K562 (cell line): Measurements from ENCODE around the gene COQ5. TPM values are rescaled to one million over a fixed set of nuclear protein-coding genes. Genes with fewer than 3 reads are reported as not detected.

Experiments used
- ATAC-seq: fragments of 200-7000 bp; cut with Tn5 transposase; 3 replicates; pipeline ENCODE4 v1.9.1; 2020; ENCODE audit warnings: moderate library complexity
- BruUV-seq: library from RNA; stranded (reverse); fragments of 400-500 nt; replicated peaks from 2 replicates; lab custom pipeline; 2021; lab: Mats Ljungman, UMichigan
- CTCF ChIA-PET: fragments of 300-600 bp; formaldehyde crosslinking; extraction: SDS; loops from one replicate; lab custom pipeline; 2021; ENCODE audit warnings: low intra/inter-chr PET ratio; lab: Yijun Ruan, JAX
- POLR2A ChIA-PET: fragments of 300-600, 350-650 bp; sonication (Branson Sonifier 250); formaldehyde crosslinking; extraction: SDS; loops from one replicate; lab custom pipeline; 2021; ENCODE audit warnings: antibody characterized with exemption, inconsistent platforms; lab: Yijun Ruan, JAX
- DNase-seq, 4 experiments: peaks; one replicate each; pipeline versions ENCODE4 v3.0.0 to v3.0.0-alpha.2; 2011 to 2018; ENCODE audit warnings: low spot score in 3 of 4, mixed read lengths in 3 of 4; ENCODE audit errors: extremely low read depth in 1 of 4
- FAIRE-seq: peaks from 2 replicates; lab custom pipeline; 2011; peaks lifted over from hg19 to GRCh38; lab: Jason Lieb, UNC
- H2AFZ ChIP-seq: 2 replicates; pipeline ENCODE4 v1.6.0; 2011; ENCODE audit warnings: low read depth, low read length, control low read depth, inconsistent platforms
- H3K27ac ChIP-seq: fragments of 200-600 bp; 3 replicates; pipeline ENCODE4 v1.8.0; 2011; ENCODE audit warnings: low read depth, mild to moderate bottlenecking, control low read depth, inconsistent platforms, low read length, moderate library complexity, mixed read lengths; ENCODE audit errors: extremely low read depth
- H3K27me3 ChIP-seq, 2 experiments: fragments of 300-600 bp in 1 of 2; 2 replicates in 1 of 2; 3 replicates in 1 of 2; pipeline versions ENCODE4 v1.6.0 to v1.8.0; 2011; ENCODE audit warnings: inconsistent platforms in 2 of 2, low read length in 2 of 2, mild to moderate bottlenecking in 1 of 2, mixed read lengths in 1 of 2, moderate library complexity in 1 of 2; ENCODE audit not compliant: control insufficient read depth in 2 of 2, insufficient read depth in 2 of 2
- H3K36me3 ChIP-seq: fragments of 300-600 bp; 3 replicates; pipeline ENCODE4 v1.8.0; 2011; ENCODE audit warnings: mild to moderate bottlenecking, low read length, inconsistent platforms; ENCODE audit not compliant: control insufficient read depth, insufficient read depth
- H3K4me1 ChIP-seq, 2 experiments: fragments of 200-600 bp in 1 of 2; replicated peaks in 1 of 2; 2 replicates in 1 of 2; 3 replicates in 1 of 2; pipeline versions ENCODE4 v1.5.1 to v1.8.0; 2011; ENCODE audit warnings: inconsistent platforms in 2 of 2, low read length in 2 of 2, mild to moderate bottlenecking in 1 of 2, mixed read lengths in 1 of 2, moderate library complexity in 1 of 2; ENCODE audit not compliant: control insufficient read depth in 2 of 2, insufficient read depth in 2 of 2
- H3K4me2 ChIP-seq: 2 replicates; pipeline ENCODE4 v1.6.1; 2011; ENCODE audit warnings: low read length, control low read depth, inconsistent platforms, mixed read lengths; ENCODE audit not compliant: insufficient read depth
- H3K4me3 ChIP-seq: fragments of 200-600 bp; sonication (generic), shearing (Covaris generic); 2 replicates; pipeline ENCODE4 v1.5.1; 2016; ENCODE audit warnings: control low read depth, inconsistent platforms
- H3K79me2 ChIP-seq: fragments of 200-600 bp; 3 replicates; pipeline ENCODE4 v1.8.0; 2011; ENCODE audit warnings: low read length, inconsistent platforms; ENCODE audit not compliant: control insufficient read depth, insufficient read depth
- H3K9ac ChIP-seq, 2 experiments: 2 replicates each; pipeline versions ENCODE4 v1.6.0 to v1.6.1; 2011; ENCODE audit warnings: low read depth in 2 of 2, low read length in 2 of 2, control low read depth in 1 of 2, inconsistent platforms in 1 of 2, mild to moderate bottlenecking in 1 of 2, mixed read lengths in 1 of 2; ENCODE audit not compliant: insufficient read depth in 1 of 2
- H3K9me1 ChIP-seq: one replicate; pipeline ENCODE4 v1.6.0; 2011; ENCODE audit warnings: inconsistent platforms, mild to moderate bottlenecking, low read length, moderate library complexity; ENCODE audit not compliant: control insufficient read depth, insufficient read depth
- H3K9me3 ChIP-seq: replicated peaks from 2 replicates; pipeline ENCODE4 v1.5.1; 2011; ENCODE audit warnings: low read depth, low read length, inconsistent platforms; ENCODE audit not compliant: control insufficient read depth, insufficient read depth
- H4K20me1 ChIP-seq: replicated peaks from 2 replicates; pipeline ENCODE4 v1.6.1; 2011; ENCODE audit warnings: low read length, inconsistent platforms, mixed read lengths; ENCODE audit not compliant: control insufficient read depth, insufficient read depth
- CTCFL ChIP-seq: IDR thresholded peaks from 2 replicates; pipeline ENCODE4 v1.6.1; 2011; ENCODE audit warnings: borderline replicate concordance, low read depth, mild to moderate bottlenecking, moderate library complexity, low read length; ENCODE audit not compliant: insufficient read depth, poor library complexity, severe bottlenecking
- KLF10 ChIP-seq: fragments of 250-450 bp; sonication (Bioruptor Pico); IDR thresholded peaks from 2 replicates; pipeline ENCODE4 v1.6.1; 2021; ENCODE audit warnings: matching md5 sums
- RAD21 ChIP-seq, 2 experiments: fragments of 250-450 bp in 1 of 2; fragments of 450-650 bp in 1 of 2; sonication (Bioruptor Pico) in 1 of 2; formaldehyde crosslinking in 1 of 2; IDR thresholded peaks in 1 of 2; conservative IDR thresholded peaks in 1 of 2; 2 replicates each; pipeline versions ENCODE4 v1.4.0 to v1.8.0; 2020 to 2022; ENCODE audit warnings: mild to moderate bottlenecking in 2 of 2, moderate library complexity in 1 of 2
- SMC3 ChIP-seq: conservative IDR thresholded peaks from 2 replicates; pipeline ENCODE4 v1.6.1; 2011; ENCODE audit warnings: low read depth, low read length, improper control_type of control experiment; ENCODE audit not compliant: insufficient read depth
- TBP ChIP-seq: optimal IDR thresholded peaks from 2 replicates; pipeline ENCODE3; 2011; ENCODE audit warnings: low read depth, low read length, improper control_type of control experiment
- ZNF121 ChIP-seq: sonication (generic); formaldehyde crosslinking; conservative IDR thresholded peaks from 2 replicates; pipeline ENCODE4 v1.8.0; 2022; ENCODE audit warnings: missing genetic modification reagents
- ZNF384 ChIP-seq: IDR thresholded peaks from 2 replicates; pipeline ENCODE4 v1.6.1; 2012; ENCODE audit warnings: low read depth, low read length, improper control_type of control experiment
- WGBS: fragments of 100-300 bp; shearing (Covaris generic); methylation state at CpG from one replicate; pipeline ENCODE4 v1.1.6; 2016; ENCODE audit warnings: low coverage, mixed read lengths; ENCODE audit not compliant: insufficient coverage; ENCODE audit errors: missing lambda C conversion rate; 5-methylcytosine and 5-hydroxymethylcytosine counted together
- in situ Hi-C: fragments of 300-500 bp; cut with MboI; formaldehyde crosslinking; loops from 4 replicates; pipeline ENCODE4 v1.15.0; 2018; ENCODE audit warnings: inconsistent platforms, mixed read lengths
- intact Hi-C: fragments of 100-400 bp; cut with micrococcal nuclease; formaldehyde crosslinking; loops from 2 replicates; pipeline ENCODE4 v1.14.2; 2022
- polyA plus RNA-seq, 8 experiments: library from polyadenylated mRNA; depleted of rRNA in 4 of 8; stranded (reverse) in 5 of 8; unstranded in 3 of 8; fragments of >200 nt; fragmentation: Nextera tagmentation in 2 of 8; fragmentation: Illumina TruSeq in 1 of 8; extraction: Ambion mirVana in 2 of 8; extraction: Trizol in 1 of 8; gene quantifications; 2 replicates each; pipeline versions ENCODE4 v1.2.1 to v1.2.3, GENCODE V29; 2011 to 2014; ENCODE audit warnings: inconsistent platforms in 1 of 8, missing spikeins in 1 of 8
- total RNA-seq, 7 experiments: library from RNA; depleted of rRNA in 6 of 7; stranded (reverse); fragments of >200 nt in 6 of 7; fragmentation: Illumina TruSeq in 2 of 7; extraction: Trizol in 2 of 7; gene quantifications; 2 replicates each; pipeline versions ENCODE4 v1.2.1 to v1.2.3, GENCODE V29; 2011 to 2021; ENCODE audit warnings: low replicate concordance in 1 of 7
- TF ChIP-seq, protein P1 (sequence below): conservative IDR thresholded peaks from 2 replicates; pipeline ENCODE4 v1.6.1; 2011; ENCODE audit warnings: low read depth, mild to moderate bottlenecking, low read length; ENCODE audit not compliant: control insufficient read depth

COQ5 gene
- total and polyA plus RNA-seq, 9 of the 15 experiments (the other 6 are each of a cell fraction or from before 2014, with no cell fraction given) = 19.2 to 59.7 (median 30.4) TPM

- in situ Hi-C loops = no loop called here
- Histone ChIP-seq H3K4me2 (peak overlapping the region; percentile 11), H3K9ac (peak overlapping the region; percentile 14 to 77; a peak in 2 of 4 replicates), H3K27me3 (no peaks in the 10 kb centered on the region), H3K4me1 (peaks cover 5 to 23% of the 10 kb centered on the region in 2 experiments; a peak in 4 of 5 replicates), H3K4me3 (no peak overlapping the region), H3K79me2 (peaks cover 79% of the 10 kb centered on the region), H3K27ac (peak overlapping the region; percentile 40; the same call in 1 of the 3 replicates), H3K9me1 (no peaks in the 10 kb centered on the region), H4K20me1 (peaks cover 34% of the 10 kb centered on the region), H3K36me3 (peaks cover 65% of the 10 kb centered on the region), H3K9me3 (no peaks in the 10 kb centered on the region), H2AFZ (no peak overlapping the region)
- ATAC-seq (peak; percentile 40), FAIRE-seq (peak; percentile 83), DNase-seq (peak in 1 of 4 experiments; percentile 70)
- CTCF ChIA-PET = interaction anchor here (0.6 to 2.2 kb wide), 3 partner anchors 110 to 631 kb away, joined by 3 to 11 read pairs (median 6); no protein-coding TSS in a partner anchor
- WGBS = 64% methylated on average over 8 of the region's 8 CpGs
- intact Hi-C loops = loop anchor here (5.0 kb wide), 1 partner anchor 116 kb away; the partner anchor contains the start of gene POP5
- BruUV-seq = no TSS peak
- POLR2A ChIA-PET = interaction anchor here (0.6 to 3.5 kb wide), 9 partner anchors 10 to 137 kb away, joined by 3 to 14 read pairs (median 3); no protein-coding TSS in a partner anchor
- TF ChIP-seq SMC3 = 0 out of 2 replicates have a peak, but pooled peaks have one; percentile 45
- TF ChIP-seq CTCFL = peak; percentile 41
- no peak for TF ChIP-seq TBP
- TF ChIP-seq, protein P1, sequence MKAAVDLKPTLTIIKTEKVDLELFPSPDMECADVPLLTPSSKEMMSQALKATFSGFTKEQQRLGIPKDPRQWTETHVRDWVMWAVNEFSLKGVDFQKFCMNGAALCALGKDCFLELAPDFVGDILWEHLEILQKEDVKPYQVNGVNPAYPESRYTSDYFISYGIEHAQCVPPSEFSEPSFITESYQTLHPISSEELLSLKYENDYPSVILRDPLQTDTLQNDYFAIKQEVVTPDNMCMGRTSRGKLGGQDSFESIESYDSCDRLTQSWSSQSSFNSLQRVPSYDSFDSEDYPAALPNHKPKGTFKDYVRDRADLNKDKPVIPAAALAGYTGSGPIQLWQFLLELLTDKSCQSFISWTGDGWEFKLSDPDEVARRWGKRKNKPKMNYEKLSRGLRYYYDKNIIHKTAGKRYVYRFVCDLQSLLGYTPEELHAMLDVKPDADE = 0 out of 2 replicates have a peak, but pooled peaks have one; percentile 31
- TF ChIP-seq ZNF121 (CRISPR knock-in tag) = no peak
- TF ChIP-seq KLF10 (CRISPR knock-in tag) = no peak
- TF ChIP-seq RAD21 (CRISPR knock-in tag; conservative IDR thresholded peaks at IDR 0.05 in 1 of 2, IDR thresholded peaks at IDR 0.05 in 1 of 2) = peak; percentile 40 to 45; a peak in 3 of 4 replicates
- 0 out of 2 replicates have a peak, but pooled peaks have one; percentile 25 for TF ChIP-seq ZNF384
These were observed 62.2 kb downstream of the COQ5 start for GRCh38 chr12:120466560-120467315.
